Thyroid gland (tissue), 4 donors: ENCODE results near the gene CDK5RAP3.

Experiments used
- POLR2A ChIP-seq, 2 donors: fragments of 450-650 bp; IDR thresholded peaks; one replicate each; pipeline ENCODE4 v1.6.1; 2017; ENCODE audit warnings: antibody characterized with exemption in 2 of 2, mild to moderate bottlenecking in 2 of 2, moderate library complexity in 1 of 2
- TF ChIP-seq, protein P1 (sequence below), 6 experiments: fragments of 200-600 bp in 3 of 6; fragments of 450-650 bp in 3 of 6; sonication (generic) in 3 of 6; IDR thresholded peaks; one replicate each; pipeline ENCODE4 v1.5.1; 2016 to 2019; ENCODE audit warnings: antibody characterized with exemption in 6 of 6, mild to moderate bottlenecking in 2 of 6, inconsistent platforms in 1 of 6, moderate library complexity in 1 of 6

DNA sequence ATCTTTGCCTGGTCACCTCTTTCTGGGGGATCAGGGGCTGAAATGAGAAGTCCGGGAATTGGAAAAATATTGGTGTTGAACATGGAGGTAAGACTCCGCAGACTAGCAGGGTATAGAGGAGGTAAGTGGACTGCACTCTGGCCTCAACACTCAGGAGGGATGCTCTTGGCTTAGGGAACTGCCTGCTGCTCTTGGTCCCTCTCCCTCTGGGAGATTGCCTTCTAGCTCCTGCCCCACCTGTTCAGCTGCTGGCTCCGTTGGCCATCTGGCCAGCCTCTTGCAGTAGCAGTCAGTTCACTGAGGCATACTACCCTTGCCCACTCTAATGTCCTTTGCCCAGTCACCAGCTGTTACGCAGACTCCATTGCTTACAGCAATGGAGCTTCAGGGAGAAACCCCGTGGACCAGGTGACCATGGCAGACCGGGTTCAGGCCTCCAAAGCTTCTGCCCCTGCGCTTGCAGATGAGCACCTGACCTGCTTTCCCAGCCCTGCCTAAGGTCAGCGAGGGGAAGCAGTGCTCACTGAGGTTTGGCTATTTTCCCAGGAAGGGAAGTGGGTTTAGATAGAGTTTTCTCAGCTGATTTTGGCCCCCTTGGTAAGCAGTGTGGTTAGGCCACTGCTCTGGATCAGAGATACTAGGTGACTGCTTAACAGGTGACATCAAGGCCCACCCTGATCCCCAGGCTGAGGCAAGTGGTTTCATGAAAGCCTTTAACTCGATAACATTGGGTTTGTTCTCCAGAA lies 11.9 kb downstream of the CDK5RAP3 start:
- TF ChIP-seq, protein P1, sequence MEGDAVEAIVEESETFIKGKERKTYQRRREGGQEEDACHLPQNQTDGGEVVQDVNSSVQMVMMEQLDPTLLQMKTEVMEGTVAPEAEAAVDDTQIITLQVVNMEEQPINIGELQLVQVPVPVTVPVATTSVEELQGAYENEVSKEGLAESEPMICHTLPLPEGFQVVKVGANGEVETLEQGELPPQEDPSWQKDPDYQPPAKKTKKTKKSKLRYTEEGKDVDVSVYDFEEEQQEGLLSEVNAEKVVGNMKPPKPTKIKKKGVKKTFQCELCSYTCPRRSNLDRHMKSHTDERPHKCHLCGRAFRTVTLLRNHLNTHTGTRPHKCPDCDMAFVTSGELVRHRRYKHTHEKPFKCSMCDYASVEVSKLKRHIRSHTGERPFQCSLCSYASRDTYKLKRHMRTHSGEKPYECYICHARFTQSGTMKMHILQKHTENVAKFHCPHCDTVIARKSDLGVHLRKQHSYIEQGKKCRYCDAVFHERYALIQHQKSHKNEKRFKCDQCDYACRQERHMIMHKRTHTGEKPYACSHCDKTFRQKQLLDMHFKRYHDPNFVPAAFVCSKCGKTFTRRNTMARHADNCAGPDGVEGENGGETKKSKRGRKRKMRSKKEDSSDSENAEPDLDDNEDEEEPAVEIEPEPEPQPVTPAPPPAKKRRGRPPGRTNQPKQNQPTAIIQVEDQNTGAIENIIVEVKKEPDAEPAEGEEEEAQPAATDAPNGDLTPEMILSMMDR (IDR thresholded peaks at IDR 0.05): no peak
- no peak for TF ChIP-seq POLR2A (IDR thresholded peaks at IDR 0.05)
